H1 (cell line): ENCODE results near the gene TVP23A. TPM values are rescaled to one million over a fixed set of nuclear protein-coding genes. Genes with fewer than 3 reads are reported as not detected.

Source experiments
- CTCF ChIA-PET: fragments of 300-600 bp; sonication (Branson Sonifier 250); formaldehyde crosslinking; loops from one replicate; lab custom pipeline; 2021; ENCODE audit not compliant: partially characterized antibody; lab: Charles Lee
- POLR2A ChIA-PET: fragments of 300-600 bp; sonication (Branson Sonifier 250); formaldehyde crosslinking; loops from one replicate; lab custom pipeline; 2021; ENCODE audit warnings: inconsistent platforms; ENCODE audit not compliant: partially characterized antibody; lab: Charles Lee
- DNase-seq, 2 experiments: peaks; one replicate each; pipeline versions ENCODE4 v3.0.0 to v3.0.0-alpha.2; 2010 to 2022; ENCODE audit warnings: low spot score in 2 of 2, low read depth in 1 of 2, mixed read lengths in 1 of 2
- FAIRE-seq: peaks from 2 replicates; lab custom pipeline; 2011; peaks lifted over from hg19 to GRCh38; lab: Jason Lieb, UNC
- H2AFZ ChIP-seq: 2 replicates; pipeline ENCODE4 v1.8.1; 2012; ENCODE audit warnings: low read length, inconsistent platforms
- H2AK5ac ChIP-seq: 2 replicates; pipeline ENCODE4 v1.6.1; 2013; ENCODE audit warnings: low read depth, low read length
- H2BK120ac ChIP-seq: replicated peaks from 2 replicates; pipeline ENCODE3; 2013; ENCODE audit warnings: low read depth, low read length, inconsistent platforms
- H2BK12ac ChIP-seq: 2 replicates; pipeline ENCODE4 v1.6.1; 2013; ENCODE audit warnings: low read depth, low read length
- H2BK15ac ChIP-seq: 2 replicates; pipeline ENCODE4 v1.6.1; 2013; ENCODE audit warnings: low read length
- H2BK20ac ChIP-seq: 2 replicates; pipeline ENCODE4 v1.6.1; 2013; ENCODE audit warnings: low read length
- H2BK5ac ChIP-seq: 2 replicates; pipeline ENCODE4 v1.6.1; 2013; ENCODE audit warnings: low read depth, low read length
- H3K14ac ChIP-seq: 2 replicates; pipeline ENCODE4 v1.6.1; 2013; ENCODE audit warnings: inconsistent platforms; ENCODE audit not compliant: insufficient read length
- H3K18ac ChIP-seq: 2 replicates; pipeline ENCODE4 v1.6.1; 2013; ENCODE audit warnings: low read length; ENCODE audit errors: extremely low read depth
- H3K23ac ChIP-seq: 2 replicates; pipeline ENCODE4 v1.6.1; 2013; ENCODE audit warnings: inconsistent platforms; ENCODE audit not compliant: insufficient read length
- H3K23me2 ChIP-seq: 2 replicates; pipeline ENCODE4 v1.6.1; 2013; ENCODE audit warnings: low read depth, low read length
- H3K27ac ChIP-seq: 2 replicates; pipeline ENCODE4 v1.6.1; 2011; ENCODE audit warnings: low read depth, low read length, inconsistent platforms
- H3K27me3 ChIP-seq, 4 experiments: replicated peaks in 1 of 4; 1 replicate in 1 of 4; 2 replicates in 3 of 4; pipeline versions ENCODE4 v1.6.1 to v1.8.1; 2011 to 2013; ENCODE audit warnings: low read length in 3 of 4, mild to moderate bottlenecking in 3 of 4, inconsistent platforms in 2 of 4, mixed read lengths in 2 of 4, moderate library complexity in 1 of 4; ENCODE audit not compliant: control insufficient read depth in 3 of 4, insufficient read depth in 3 of 4; ENCODE audit errors: extremely low read depth in 1 of 4
- H3K36me3 ChIP-seq, 4 experiments: 2 replicates each; pipeline versions ENCODE4 v1.6.1 to v1.8.1; 2011 to 2013; ENCODE audit warnings: mild to moderate bottlenecking in 4 of 4, low read length in 3 of 4, moderate library complexity in 2 of 4, control low read depth in 1 of 4, inconsistent platforms in 1 of 4; ENCODE audit not compliant: insufficient read depth in 4 of 4, control insufficient read depth in 2 of 4
- H3K4ac ChIP-seq: replicated peaks from 2 replicates; pipeline ENCODE3; 2013; ENCODE audit warnings: low read length, low read depth, mixed read lengths, inconsistent platforms; ENCODE audit not compliant: insufficient read length
- H3K4me1 ChIP-seq, 4 experiments: replicated peaks in 1 of 4; 1 replicate in 1 of 4; 2 replicates in 3 of 4; pipeline versions ENCODE4 v1.6.1 to v1.8.1; 2011 to 2013; ENCODE audit warnings: low read length in 3 of 4, inconsistent platforms in 2 of 4, mixed read lengths in 1 of 4; ENCODE audit not compliant: insufficient read depth in 4 of 4, control insufficient read depth in 3 of 4
- H3K4me2 ChIP-seq, 2 experiments: 2 replicates each; pipeline versions ENCODE4 v1.6.1 to v1.8.1; 2011 to 2013; ENCODE audit warnings: low read depth in 2 of 2, low read length in 2 of 2, control low read depth in 1 of 2, inconsistent platforms in 1 of 2, mild to moderate bottlenecking in 1 of 2; ENCODE audit not compliant: insufficient read depth in 1 of 2
- H3K4me3 ChIP-seq, 4 experiments: fragments of 200-600, 300-600 bp in 1 of 4; sonication (generic), shearing (Covaris generic), sonication (Bioruptor Twin) in 1 of 4; 2 replicates each; pipeline versions ENCODE4 v1.5.1 to v1.8.1; 2011 to 2016; ENCODE audit warnings: low read length in 4 of 4, low read depth in 3 of 4, control low read depth in 2 of 4, inconsistent platforms in 2 of 4, mild to moderate bottlenecking in 2 of 4, mixed read lengths in 1 of 4, moderate library complexity in 1 of 4; ENCODE audit not compliant: insufficient read depth in 2 of 4; ENCODE audit errors: extremely low read depth in 1 of 4
- H3K56ac ChIP-seq: replicated peaks from 2 replicates; pipeline ENCODE3; 2013; ENCODE audit warnings: low read depth, mild to moderate bottlenecking, mixed read lengths, low read length, inconsistent platforms; ENCODE audit not compliant: insufficient read length
- H3K79me1 ChIP-seq: 2 replicates; pipeline ENCODE4 v1.6.1; 2013; ENCODE audit warnings: low read depth, low read length, control low read depth
- H3K79me2 ChIP-seq, 2 experiments: 2 replicates each; pipeline versions ENCODE4 v1.6.1 to v1.8.1; 2012 to 2013; ENCODE audit warnings: low read length in 2 of 2, mild to moderate bottlenecking in 2 of 2, inconsistent platforms in 1 of 2; ENCODE audit not compliant: insufficient read depth in 2 of 2, control insufficient read depth in 1 of 2
- H3K9ac ChIP-seq, 4 experiments: replicated peaks in 1 of 4; 1 replicate in 1 of 4; 2 replicates in 3 of 4; pipeline versions ENCODE4 v1.6.1 to v1.8.1; 2011 to 2013; ENCODE audit warnings: low read depth in 3 of 4, low read length in 3 of 4, control low read depth in 2 of 4, mild to moderate bottlenecking in 2 of 4, moderate library complexity in 2 of 4, inconsistent platforms in 1 of 4; ENCODE audit errors: extremely low read depth in 1 of 4
- H3K9me3 ChIP-seq, 2 experiments: 2 replicates each; pipeline versions ENCODE4 v1.6.1 to v1.8.1; 2012 to 2013; ENCODE audit warnings: mild to moderate bottlenecking in 2 of 2, moderate library complexity in 2 of 2, control low read depth in 1 of 2, inconsistent platforms in 1 of 2, low read depth in 1 of 2, low read length in 1 of 2, mixed read lengths in 1 of 2; ENCODE audit not compliant: insufficient read depth in 2 of 2
- H4K20me1 ChIP-seq, 2 experiments: replicated peaks in 1 of 2; 2 replicates each; pipeline versions ENCODE3 to v1.8.1; 2011 to 2013; ENCODE audit warnings: inconsistent platforms in 2 of 2, low read length in 2 of 2, mild to moderate bottlenecking in 1 of 2; ENCODE audit not compliant: insufficient read depth in 2 of 2, control insufficient read depth in 1 of 2
- H4K5ac ChIP-seq: 2 replicates; pipeline ENCODE4 v1.6.1; 2013; ENCODE audit warnings: low read length, low read depth, mixed read lengths, inconsistent platforms; ENCODE audit not compliant: insufficient read length
- H4K8ac ChIP-seq: 2 replicates; pipeline ENCODE4 v1.8.0; 2013; ENCODE audit warnings: mild to moderate bottlenecking, moderate library complexity, low read length, inconsistent platforms; ENCODE audit not compliant: insufficient read depth; ENCODE audit errors: extremely low read depth
- H4K91ac ChIP-seq: replicated peaks from 2 replicates; pipeline ENCODE3; 2013; ENCODE audit warnings: low read length, mixed read lengths, inconsistent platforms; ENCODE audit not compliant: insufficient read length
- BRCA1 ChIP-seq: IDR thresholded peaks from 2 replicates; pipeline ENCODE4 v1.6.1; 2012; ENCODE audit warnings: low read depth, low read length, improper control_type of control experiment
- CBX5 ChIP-seq: fragments of 300-800, 300-1000 bp; sonication (generic); IDR thresholded peaks from 2 replicates; pipeline ENCODE4 v1.7.1; 2016; ENCODE audit warnings: antibody characterized with exemption, low read length, low read depth
- CBX8 ChIP-seq: fragments of 300-800, 300-1000 bp; sonication (generic); IDR thresholded peaks from 2 replicates; pipeline ENCODE4 v1.7.1; 2016; ENCODE audit warnings: low read depth, low read length, borderline replicate concordance
- HDAC2 ChIP-seq, 2 experiments: fragments of 300-600 bp in 1 of 2; sonication (generic) in 1 of 2; IDR thresholded peaks; 2 replicates each; pipeline ENCODE4 v1.6.1; 2011 to 2012; ENCODE audit warnings: low read depth in 2 of 2, low read length in 2 of 2, mild to moderate bottlenecking in 2 of 2, moderate library complexity in 2 of 2, borderline replicate concordance in 1 of 2, inconsistent platforms in 1 of 2
- HDAC6 ChIP-seq: IDR thresholded peaks from one replicate; pipeline ENCODE4 v1.7.1; 2012; ENCODE audit warnings: low read depth, mild to moderate bottlenecking, inconsistent platforms, low read length, moderate library complexity
- JUND ChIP-seq: IDR thresholded peaks from 2 replicates; pipeline ENCODE4 v1.6.1; 2011; ENCODE audit warnings: mild to moderate bottlenecking, improper control_type of control experiment, low read length
- KDM4A ChIP-seq: IDR thresholded peaks from one replicate; pipeline ENCODE4 v1.7.1; 2012; ENCODE audit warnings: low read depth, mild to moderate bottlenecking, moderate library complexity, low read length, inconsistent platforms; ENCODE audit not compliant: severe bottlenecking
- NRF1 ChIP-seq: IDR thresholded peaks from 2 replicates; pipeline ENCODE4 v1.6.1; 2011; ENCODE audit warnings: mild to moderate bottlenecking, low read depth, low read length, improper control_type of control experiment
- POLR2A ChIP-seq, 2 experiments: IDR thresholded peaks; 1 replicate in 1 of 2; 2 replicates in 1 of 2; pipeline ENCODE4 v1.6.1; 2011; ENCODE audit warnings: low read depth in 2 of 2, low read length in 2 of 2, mild to moderate bottlenecking in 2 of 2; ENCODE audit errors: control extremely low read depth in 1 of 2
- RFX5 ChIP-seq: IDR thresholded peaks from 2 replicates; pipeline ENCODE4 v1.6.1; 2011; ENCODE audit warnings: low read depth, low read length, improper control_type of control experiment, borderline replicate concordance
- RXRA ChIP-seq: IDR thresholded peaks from 2 replicates; pipeline ENCODE4 v1.6.1; 2011; ENCODE audit warnings: low read depth, mild to moderate bottlenecking, low read length, moderate library complexity; ENCODE audit not compliant: insufficient read depth
- SAP30 ChIP-seq: fragments of 300-600 bp; sonication (generic); IDR thresholded peaks from 2 replicates; pipeline ENCODE4 v1.7.1; 2012; ENCODE audit warnings: low read length, moderate library complexity, mild to moderate bottlenecking, inconsistent platforms; ENCODE audit not compliant: insufficient read depth, insufficient replicate concordance
- SIRT6 ChIP-seq: IDR thresholded peaks from one replicate; pipeline ENCODE4 v1.7.1; 2012; ENCODE audit warnings: low read length, inconsistent platforms
- WGBS, 2 experiments: shearing (Covaris generic) in 1 of 2; methylation state at CpG; one replicate each; pipeline versions ENCODE4 v1.1.6 to v1.1.7; 2013 to 2015; ENCODE audit warnings: low lambda C conversion rate in 2 of 2, mixed read lengths in 2 of 2, inconsistent platforms in 1 of 2, low coverage in 1 of 2, missing lambda C conversion rate in 1 of 2; ENCODE audit not compliant: insufficient replicate concordance in 2 of 2, insufficient coverage in 1 of 2, insufficient read length in 1 of 2; ENCODE audit errors: extremely low coverage in 1 of 2, missing lambda C conversion rate in 1 of 2; 5-methylcytosine and 5-hydroxymethylcytosine counted together
- polyA plus RNA-seq, 7 experiments: library from polyadenylated mRNA; depleted of rRNA in 3 of 7; stranded (reverse) in 5 of 7; unstranded in 2 of 7; fragments of >200 nt in 5 of 7; fragments of 200-250 nt in 2 of 7; gene quantifications; 1 replicate in 5 of 7; 2 replicates in 1 of 7; 4 replicates in 1 of 7; pipeline versions ENCODE4 v1.2.1 to v1.2.3, GENCODE V29; 2011 to 2013; ENCODE audit warnings: missing spikeins in 2 of 7, mixed read lengths in 2 of 7
- total RNA-seq: library from RNA; stranded (reverse); fragmentation: NEBNext Ultra II Directional; extraction: Animal tissue kit (Norgen Biotek cat#: 25700); gene quantifications from 2 replicates; pipeline ENCODE4 v1.2.1, GENCODE V29; 2021

The TVP23A gene
- total and polyA plus RNA-seq, 2 of the 8 experiments (the other 6 are each of a cell fraction or from before 2014, with no cell fraction given): 2.2 to 3.1 TPM

DNA sequence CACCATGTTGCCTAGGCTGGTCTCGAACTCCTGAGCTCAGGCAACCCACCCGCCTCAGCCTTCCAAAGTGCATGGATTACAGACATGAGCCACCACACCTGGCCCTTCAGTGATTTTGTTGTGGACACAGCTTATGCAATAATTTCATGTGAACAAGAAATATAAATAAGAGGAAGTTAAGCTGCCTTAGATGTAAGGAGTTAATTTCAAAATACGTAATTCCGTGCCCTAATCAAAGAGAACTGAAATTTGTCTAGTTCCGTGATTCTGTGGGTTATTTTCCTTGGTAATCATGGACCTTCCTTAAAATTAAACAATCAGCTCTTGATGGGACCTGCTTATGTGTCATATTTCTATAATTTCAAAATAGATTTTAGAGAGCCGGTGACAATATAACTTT, 11.9 kb downstream of the TVP23A start:
- H4K91ac ChIP-seq: no peak overlapping the region
- H3K23me2 ChIP-seq: peaks cover 2% of the 10 kb centered on the region; the same call in 1 of the 2 replicates
- no peak for TF ChIP-seq SIRT6
- TF ChIP-seq KDM4A: no peak
- TF ChIP-seq CBX5: no peak
- TF ChIP-seq BRCA1: no peak
- no peak for TF ChIP-seq CBX8
- no peak for TF ChIP-seq HDAC6
- TF ChIP-seq SAP30: no peak
- no peak for TF ChIP-seq NRF1
- TF ChIP-seq JUND: no peak
- TF ChIP-seq HDAC2 (IDR thresholded peaks at IDR 0.05; ENCODE audit: borderline replicate concordance in 1 of 2, low read depth in 2 of 2, low read length in 2 of 2): no peak
- TF ChIP-seq POLR2A (IDR thresholded peaks at IDR 0.05; ENCODE audit: control extremely low read depth in 1 of 2, low read depth in 2 of 2, low read length in 2 of 2): no peak
- TF ChIP-seq RFX5: no peak
- TF ChIP-seq RXRA: no peak
- no peak overlapping the region for H2AK5ac ChIP-seq
- no peak overlapping the region for H3K14ac ChIP-seq
- H3K79me2 ChIP-seq: no peaks in the 10 kb centered on the region
- no peak overlapping the region for H2BK12ac ChIP-seq
- no peaks in the 10 kb centered on the region for H3K9me3 ChIP-seq
- no peak overlapping the region for H4K5ac ChIP-seq
- no peak overlapping the region for H3K9ac ChIP-seq
- FAIRE-seq (no peak), DNase-seq (no peak)
- no peak overlapping the region for H3K4ac ChIP-seq
- no peaks in the 10 kb centered on the region for H3K4me1 ChIP-seq
- no peak overlapping the region for H3K4me2 ChIP-seq
- no peaks in the 10 kb centered on the region for H3K27me3 ChIP-seq
- WGBS, 2 experiments: 88% methylated on average over 6 of the region's 6 CpGs; no CpG with 5 or more reads in 1 of the 2 experiments
- no peak overlapping the region for H2BK5ac ChIP-seq
- no peak overlapping the region for H3K18ac ChIP-seq
- H3K4me3 ChIP-seq: no peak overlapping the region
- H2BK15ac ChIP-seq: no peak overlapping the region
- H3K56ac ChIP-seq: no peak overlapping the region
- ChIA-PET CTCF (interaction anchor here (1.1 kb wide), 1 partner anchor 51 kb away, joined by 3 read pairs; no protein-coding TSS in a partner anchor), POLR2A (no interaction called here)
- no peak overlapping the region for H2BK20ac ChIP-seq
- no peaks in the 10 kb centered on the region for H4K20me1 ChIP-seq
- H2AFZ ChIP-seq: no peak overlapping the region
- no peak overlapping the region for H2BK120ac ChIP-seq
- H3K36me3 ChIP-seq: no peaks in the 10 kb centered on the region
- no peak overlapping the region for H3K27ac ChIP-seq
- H3K23ac ChIP-seq: no peak overlapping the region
- no peaks in the 10 kb centered on the region for H3K79me1 ChIP-seq
- H4K8ac ChIP-seq: no peak overlapping the region
